Suppressor macrophage treated with lipopolysaccharide for 4 hours (primary cell): Measurements from ENCODE around the gene GINS1.
A peak's percentile ranks its signal among the peaks of the same experiment; 100 is the strongest.

ENCODE experiments used
- DNase-seq: peaks from one replicate; pipeline ENCODE4 v3.0.0-alpha.2; 2020

GINS1 gene

GRCh38 chr20:25407311-25408169, at the start of gene GINS1:
TSS of gene GINS1 (plus strand) at chr20:25407673. CDS start at chr20:25407821, 148 bp downstream.
- peak; percentile 85 for DNase-seq

GRCh38 chr20:25360631-25361286, 46.7 kb upstream of the GINS1 start:
- peak; percentile 42 for DNase-seq

- DNase-seq = no peak
Measured at GRCh38 chr20:25361287-25361683, 46.2 kb upstream of the GINS1 start.

GRCh38 chr20:25364180-25364788, 43.2 kb upstream of the GINS1 start:
- no peak for DNase-seq

- no peak for DNase-seq
Measured at GRCh38 chr20:25364879-25365699, 42.4 kb upstream of the GINS1 start.

GRCh38 chr20:25368526-25368925, 38.9 kb upstream of the GINS1 start:
- DNase-seq = no peak

GRCh38 chr20:25368976-25369375, 38.5 kb upstream of the GINS1 start:
- peak; percentile 48 for DNase-seq

- DNase-seq = no peak
Measured at GRCh38 chr20:25369529-25369928, 37.9 kb upstream of the GINS1 start.

GRCh38 chr20:25369971-25370370, 37.5 kb upstream of the GINS1 start:
- DNase-seq = no peak

- peak; percentile 80 for DNase-seq
Measured at GRCh38 chr20:25372584-25373336, 34.7 kb upstream of the GINS1 start.

GRCh38 chr20:25374842-25375241, 32.6 kb upstream of the GINS1 start:
- DNase-seq = no peak

GRCh38 chr20:25376236-25376635, 31.2 kb upstream of the GINS1 start:
- no peak for DNase-seq

- DNase-seq = no peak
Measured at GRCh38 chr20:25376886-25377285, 30.6 kb upstream of the GINS1 start.

GRCh38 chr20:25378189-25378883, 29.1 kb upstream of the GINS1 start:
- DNase-seq = no peak

GRCh38 chr20:25378884-25379733, 28.4 kb upstream of the GINS1 start:
- DNase-seq = peak; percentile 29

GRCh38 chr20:25380945-25381614, 26.4 kb upstream of the GINS1 start:
- DNase-seq = no peak

- no peak for DNase-seq
Measured at GRCh38 chr20:25382704-25383370, 24.6 kb upstream of the GINS1 start.

- peak; percentile 34 for DNase-seq
Measured at GRCh38 chr20:25389401-25389857, 18.0 kb upstream of the GINS1 start.

- peak; percentile 24 for DNase-seq
Measured at GRCh38 chr20:25389858-25390537, 17.5 kb upstream of the GINS1 start.
